PFSK-1 (cell line): ENCODE results near the gene CACNA1F.

Source experiments
- FOXP2 ChIP-seq: optimal IDR thresholded peaks from 2 replicates; pipeline ENCODE3; 2011; ENCODE audit warnings: borderline replicate concordance, control low read depth, inconsistent platforms; ENCODE audit not compliant: insufficient read depth; ENCODE audit errors: extremely low read length, extremely low read depth
- POLR2AphosphoS5 ChIP-seq: IDR thresholded peaks from 2 replicates; pipeline ENCODE4 v1.6.1; 2012; ENCODE audit warnings: low read depth, mild to moderate bottlenecking, control low read depth, low read length, moderate library complexity
- REST ChIP-seq, 2 experiments: IDR thresholded peaks; 2 replicates each; pipeline versions ENCODE4 v1.6.1 to v1.8.0; 2011 to 2012; ENCODE audit warnings: low read depth in 2 of 2, low read length in 2 of 2, control low read depth in 1 of 2, inconsistent platforms in 1 of 2, mild to moderate bottlenecking in 1 of 2, moderate library complexity in 1 of 2; ENCODE audit not compliant: insufficient read depth in 1 of 2
- SIN3A ChIP-seq: IDR thresholded peaks from 2 replicates; pipeline ENCODE4 v1.6.1; 2012; ENCODE audit warnings: mild to moderate bottlenecking, low read length, moderate library complexity, borderline replicate concordance; ENCODE audit not compliant: insufficient read depth
- TAF1 ChIP-seq: IDR thresholded peaks from 2 replicates; pipeline ENCODE4 v1.6.1; 2012; ENCODE audit warnings: low read length, control low read depth, borderline replicate concordance; ENCODE audit not compliant: insufficient read depth

Gene CACNA1F

GRCh38 chrX:49187028-49187394 lies 46.1 kb downstream of the CACNA1F start:
- TF ChIP-seq TAF1 (no peak), SIN3A (no peak), FOXP2 (no peak), REST (IDR thresholded peaks at IDR 0.05; ENCODE audit: insufficient read depth in 1 of 2, low read depth in 2 of 2, low read length in 2 of 2) (no peak), POLR2AphosphoS5 (no peak)

GRCh38 chrX:49186125-49187027 lies 46.8 kb downstream of the CACNA1F start, which contains the start of gene PRICKLE3:
TSS of gene PRICKLE3 (minus strand) at chrX:49186373. CDS start at chrX:49186297, 76 bp downstream.
- TF ChIP-seq REST (IDR thresholded peaks at IDR 0.05; ENCODE audit: insufficient read depth in 1 of 2, low read depth in 2 of 2, low read length in 2 of 2) (no peak), POLR2AphosphoS5 (no peak), TAF1 (no peak), SIN3A (no peak), FOXP2 (no peak)

DNA sequence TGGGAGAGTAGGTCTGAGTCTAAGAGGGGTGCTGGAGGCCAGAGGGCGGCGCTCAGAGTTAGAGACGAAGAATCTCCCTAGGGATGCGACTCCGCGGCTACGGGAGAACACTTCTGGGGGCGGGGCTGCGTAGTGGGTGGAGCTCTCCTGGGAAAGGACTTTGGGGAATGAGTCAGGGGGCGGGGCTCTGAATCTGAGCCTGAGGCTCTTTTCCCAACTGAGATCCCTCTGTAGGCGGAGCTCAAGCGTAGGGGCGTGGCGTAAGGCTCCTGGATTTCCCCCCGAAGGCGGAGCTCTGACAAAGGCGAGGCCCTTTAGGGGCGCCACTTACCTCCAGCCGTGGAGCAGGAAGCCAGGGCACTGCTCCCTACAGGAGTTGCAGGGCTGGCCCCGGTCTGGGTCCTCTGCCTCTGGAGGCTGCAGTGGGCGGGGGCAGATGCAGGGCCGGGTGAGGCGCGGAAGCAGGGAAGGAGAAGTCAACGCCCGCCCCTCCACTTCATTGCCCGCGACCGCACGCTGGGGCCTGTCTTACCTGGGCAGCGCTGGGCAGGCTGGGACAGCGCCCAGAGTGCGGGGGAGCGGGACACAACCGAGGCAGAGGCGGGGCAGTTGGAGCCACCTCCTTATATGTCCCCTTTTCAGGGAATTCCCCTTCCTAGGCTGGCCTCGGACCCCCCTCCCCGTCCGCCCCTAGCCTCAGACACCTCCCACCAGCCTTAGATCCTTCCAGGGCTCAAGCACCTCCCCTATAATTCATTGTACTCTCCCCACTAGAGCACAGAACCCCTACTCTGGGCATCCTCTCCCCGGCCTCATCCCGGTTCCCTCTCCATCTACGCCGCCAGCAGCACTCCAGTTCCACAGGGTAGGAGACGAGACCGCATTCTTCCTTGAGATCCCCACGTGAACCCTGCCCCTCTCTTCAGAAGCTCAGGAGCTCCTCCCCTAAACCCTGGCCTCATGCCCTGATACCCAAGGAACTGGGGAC lies 48.6 kb downstream of the CACNA1F start:
- TF ChIP-seq FOXP2 (no peak), POLR2AphosphoS5 (no peak), REST (IDR thresholded peaks at IDR 0.05; ENCODE audit: insufficient read depth in 1 of 2, low read depth in 2 of 2, low read length in 2 of 2) (no peak), TAF1 (no peak), SIN3A (no peak)

DNA sequence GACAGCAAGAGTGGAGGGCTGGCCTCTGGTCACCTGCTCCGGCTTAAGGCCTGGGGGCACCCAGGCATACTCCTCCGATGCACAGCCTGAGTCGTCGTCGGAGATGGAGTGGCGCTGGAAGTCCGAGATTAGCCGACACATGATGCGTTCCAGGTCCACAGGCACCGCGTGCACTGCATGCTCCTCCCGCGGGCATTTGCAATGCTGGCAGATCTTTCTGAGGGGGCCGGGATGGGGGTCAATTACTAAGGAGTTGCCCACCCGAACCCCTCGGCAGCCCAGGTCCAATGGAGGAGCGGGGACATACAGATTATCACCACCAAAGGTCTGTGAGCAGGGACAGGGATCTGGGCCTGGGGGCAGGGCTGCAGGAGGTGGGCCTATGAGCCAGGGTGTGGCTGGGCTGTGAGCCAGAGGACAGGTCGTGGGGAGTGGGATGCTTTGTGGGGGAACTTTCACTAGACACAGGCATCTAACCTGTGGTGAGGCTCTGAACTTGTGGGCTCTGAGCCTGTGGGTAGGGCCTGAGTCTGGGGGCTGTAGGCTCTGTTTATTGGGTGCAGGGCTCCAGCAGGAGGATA lies 49.3 kb downstream of the CACNA1F start:
- TF ChIP-seq REST (IDR thresholded peaks at IDR 0.05; ENCODE audit: insufficient read depth in 1 of 2, low read depth in 2 of 2, low read length in 2 of 2) (no peak), SIN3A (no peak), POLR2AphosphoS5 (no peak), FOXP2 (no peak), TAF1 (no peak)
